Neural crest cell (in vitro differentiated cells): ENCODE measurements around the gene PXDN. TPM values are rescaled to one million over a fixed set of nuclear protein-coding genes. Genes with fewer than 3 reads are reported as not detected.

Experiments used
- DNase-seq: peaks from one replicate; pipeline ENCODE4 v3.0.0; 2021; ENCODE audit warnings: low read depth, mixed read lengths, low spot score
- H3K27ac Mint-ChIP-seq: one replicate; pipeline ENCODE4 v1.8.0; 2021; ENCODE audit warnings: mild to moderate bottlenecking, mixed read lengths; ENCODE audit not compliant: unreplicated experiment
- H3K27me3 Mint-ChIP-seq: 2 replicates; pipeline ENCODE4 v1.8.0; 2021; ENCODE audit warnings: low read depth, mild to moderate bottlenecking, mixed read lengths
- H3K36me3 Mint-ChIP-seq: 2 replicates; pipeline ENCODE4 v1.8.0; 2021; ENCODE audit warnings: low read depth, mild to moderate bottlenecking, mixed read lengths
- H3K4me1 Mint-ChIP-seq: 2 replicates; pipeline ENCODE4 v1.8.0; 2021; ENCODE audit warnings: mixed read lengths
- H3K4me3 Mint-ChIP-seq: one replicate; pipeline ENCODE4 v1.8.0; 2021; ENCODE audit warnings: mild to moderate bottlenecking, mixed read lengths
- H3K9me3 Mint-ChIP-seq: 2 replicates; pipeline ENCODE4 v1.8.0; 2021; ENCODE audit warnings: mixed read lengths
- total RNA-seq: library from RNA; stranded (reverse); gene quantifications from 2 replicates; pipeline ENCODE4 v1.2.1, GENCODE V29; 2021
- TF ChIP-seq, protein P1 (sequence below): fragments of 200-600 bp; sonication (generic); conservative IDR thresholded peaks from 2 replicates; pipeline ENCODE4 v1.5.0; 2021; ENCODE audit warnings: antibody characterized with exemption, mild to moderate bottlenecking

The PXDN gene
- total RNA-seq, 1 donor from 2014 or later = 218 TPM

DNA sequence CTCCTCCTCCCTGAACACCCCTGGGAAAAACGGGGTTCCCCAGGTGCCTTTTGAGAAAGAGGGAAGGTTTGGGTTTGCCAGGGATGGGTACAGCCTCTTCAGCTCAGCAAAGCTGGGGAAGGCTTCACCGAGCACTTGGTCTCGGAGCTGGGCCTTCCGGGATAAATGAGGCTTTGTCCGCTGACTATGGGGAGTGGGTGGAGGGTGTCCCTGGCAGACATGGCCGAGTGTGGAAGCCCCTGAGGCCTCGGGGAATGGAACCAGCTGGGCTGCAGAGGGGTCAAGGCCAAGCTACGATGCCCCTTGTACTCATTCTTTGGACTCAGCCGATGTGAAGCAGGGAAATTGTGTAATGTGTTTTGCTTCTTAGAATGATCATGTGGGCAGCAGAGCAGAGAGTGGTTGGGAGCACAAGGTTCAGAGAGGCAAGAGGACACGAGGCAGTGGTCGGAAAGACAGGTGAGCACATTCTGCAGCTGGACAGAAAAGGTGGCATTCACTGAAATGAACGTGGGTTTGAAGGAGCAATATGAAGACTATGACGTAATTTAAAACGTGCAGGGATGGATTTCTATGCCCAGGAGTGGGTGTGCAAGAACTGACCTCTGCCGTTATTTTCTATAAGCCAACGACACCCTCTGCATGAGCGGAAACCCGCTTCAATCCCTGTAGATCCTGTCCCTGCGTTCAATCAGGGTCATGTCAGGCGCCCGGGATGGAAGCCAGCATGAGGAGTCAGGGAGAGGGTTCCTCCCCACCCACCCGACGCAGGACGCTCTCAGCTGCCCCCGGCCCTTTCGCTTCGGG lies 142.6 kb downstream of the PXDN start:
- H3K27me3 Mint-ChIP-seq = peaks cover 7% of the 10 kb centered on the region
- H3K4me3 Mint-ChIP-seq = no peak overlapping the region
- peaks cover 24% of the 10 kb centered on the region for H3K4me1 Mint-ChIP-seq
- DNase-seq = peak; percentile 49
- H3K9me3 Mint-ChIP-seq = no peaks in the 10 kb centered on the region
- no peaks in the 10 kb centered on the region for H3K36me3 Mint-ChIP-seq
- TF ChIP-seq, protein P1, sequence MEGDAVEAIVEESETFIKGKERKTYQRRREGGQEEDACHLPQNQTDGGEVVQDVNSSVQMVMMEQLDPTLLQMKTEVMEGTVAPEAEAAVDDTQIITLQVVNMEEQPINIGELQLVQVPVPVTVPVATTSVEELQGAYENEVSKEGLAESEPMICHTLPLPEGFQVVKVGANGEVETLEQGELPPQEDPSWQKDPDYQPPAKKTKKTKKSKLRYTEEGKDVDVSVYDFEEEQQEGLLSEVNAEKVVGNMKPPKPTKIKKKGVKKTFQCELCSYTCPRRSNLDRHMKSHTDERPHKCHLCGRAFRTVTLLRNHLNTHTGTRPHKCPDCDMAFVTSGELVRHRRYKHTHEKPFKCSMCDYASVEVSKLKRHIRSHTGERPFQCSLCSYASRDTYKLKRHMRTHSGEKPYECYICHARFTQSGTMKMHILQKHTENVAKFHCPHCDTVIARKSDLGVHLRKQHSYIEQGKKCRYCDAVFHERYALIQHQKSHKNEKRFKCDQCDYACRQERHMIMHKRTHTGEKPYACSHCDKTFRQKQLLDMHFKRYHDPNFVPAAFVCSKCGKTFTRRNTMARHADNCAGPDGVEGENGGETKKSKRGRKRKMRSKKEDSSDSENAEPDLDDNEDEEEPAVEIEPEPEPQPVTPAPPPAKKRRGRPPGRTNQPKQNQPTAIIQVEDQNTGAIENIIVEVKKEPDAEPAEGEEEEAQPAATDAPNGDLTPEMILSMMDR = no peak
- peak overlapping the region; percentile 0 for H3K27ac Mint-ChIP-seq

- Mint-ChIP-seq H3K27ac (no peak overlapping the region), H3K4me3 (no peak overlapping the region), H3K4me1 (peaks cover 24% of the 10 kb centered on the region), H3K27me3 (peaks cover 3% of the 10 kb centered on the region), H3K9me3 (no peaks in the 10 kb centered on the region), H3K36me3 (no peaks in the 10 kb centered on the region)
- TF ChIP-seq, protein P1 = no peak
- DNase-seq = no peak
These were observed 143.3 kb downstream of the PXDN start for GRCh38 chr2:1601067-1601412.

DNA sequence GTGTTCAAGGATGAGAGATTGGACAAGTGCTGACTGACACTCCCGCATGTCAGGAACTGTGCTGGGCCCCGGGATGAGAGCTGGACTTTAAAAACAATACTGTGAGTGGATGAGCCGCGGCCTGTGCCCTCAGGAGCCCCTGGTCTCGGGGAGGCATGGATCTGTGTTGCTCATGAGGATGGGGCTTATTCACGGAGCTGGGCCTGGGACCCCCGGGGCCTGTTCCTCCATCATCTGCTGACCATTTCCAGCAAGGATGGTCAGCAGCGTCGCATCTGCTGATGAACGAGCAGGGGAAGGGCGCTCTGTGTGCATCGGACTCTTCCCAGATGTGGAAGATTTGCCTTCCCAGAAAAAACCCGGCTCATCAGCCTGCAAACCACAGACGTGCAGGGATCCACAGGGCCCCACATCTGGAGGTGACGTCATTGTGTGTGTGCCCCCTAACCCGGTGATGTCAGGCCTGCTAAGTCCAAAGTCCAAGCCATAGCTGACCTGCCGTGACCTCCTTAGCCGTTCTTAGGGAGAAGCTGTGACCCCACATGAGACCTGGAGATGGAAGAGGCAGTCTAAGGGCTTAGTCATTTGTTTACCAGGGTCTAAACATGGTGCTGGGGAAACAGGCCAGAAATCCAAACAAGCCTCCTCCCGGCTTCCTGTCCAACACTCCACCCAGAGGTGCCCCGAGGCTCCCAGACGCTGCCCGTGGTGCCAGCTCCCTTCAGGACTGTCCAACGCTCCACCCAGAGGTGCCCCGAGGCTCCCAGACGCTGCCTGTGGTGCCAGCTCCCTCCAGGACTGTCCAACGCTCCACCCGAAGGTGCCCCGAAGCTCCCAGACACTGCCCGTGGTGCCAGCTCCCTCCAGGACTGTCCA lies 143.9 kb downstream of the PXDN start:
- no peak for DNase-seq
- Mint-ChIP-seq H3K4me3 (no peak overlapping the region), H3K27me3 (peaks cover under 1% of the 10 kb centered on the region), H3K9me3 (no peaks in the 10 kb centered on the region), H3K27ac (peak overlapping the region; percentile 29), H3K36me3 (no peaks in the 10 kb centered on the region), H3K4me1 (peaks cover 24% of the 10 kb centered on the region)
- TF ChIP-seq, protein P1 = no peak

GRCh38 chr2:1599301-1600085 lies 144.8 kb downstream of the PXDN start:
- Mint-ChIP-seq H3K27me3 (no peaks in the 10 kb centered on the region), H3K36me3 (no peaks in the 10 kb centered on the region), H3K27ac (no peak overlapping the region), H3K4me1 (peaks cover 24% of the 10 kb centered on the region), H3K4me3 (no peak overlapping the region), H3K9me3 (no peaks in the 10 kb centered on the region)
- TF ChIP-seq, protein P1 = no peak
- DNase-seq = no peak

DNA sequence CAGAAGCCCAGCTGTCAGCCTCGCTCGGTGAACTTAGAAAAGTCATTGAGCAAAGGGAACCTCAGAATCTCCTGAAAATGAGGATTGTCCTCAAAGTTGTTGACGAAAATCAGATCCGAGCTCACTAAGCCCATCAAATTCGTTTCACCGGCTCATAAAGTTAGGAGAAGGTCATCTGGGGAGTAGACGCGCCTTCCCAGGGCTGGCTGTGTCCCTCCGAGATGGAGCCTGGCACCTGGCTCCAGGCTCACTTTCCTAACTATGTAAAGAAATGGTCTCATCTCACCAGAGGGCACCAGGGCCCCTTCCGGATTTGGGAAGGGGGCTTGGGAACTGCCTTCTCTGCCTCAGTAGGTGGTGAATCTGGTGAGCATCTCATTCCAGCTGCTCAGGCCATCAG lies 145.5 kb downstream of the PXDN start:
- Mint-ChIP-seq H3K9me3 (no peaks in the 10 kb centered on the region), H3K27me3 (no peaks in the 10 kb centered on the region), H3K4me3 (no peak overlapping the region), H3K27ac (no peak overlapping the region), H3K36me3 (no peaks in the 10 kb centered on the region), H3K4me1 (peaks cover 24% of the 10 kb centered on the region)
- TF ChIP-seq, protein P1 = no peak
- DNase-seq = no peak
